Measurements from ENCODE around the gene ZNRF1.
"Not testable (repeated sequence)": the region's sequence is repeated elsewhere in the genome, so short reads cannot be mapped to it uniquely, and the experiment has no call there.

Gene ZNRF1

DNA sequence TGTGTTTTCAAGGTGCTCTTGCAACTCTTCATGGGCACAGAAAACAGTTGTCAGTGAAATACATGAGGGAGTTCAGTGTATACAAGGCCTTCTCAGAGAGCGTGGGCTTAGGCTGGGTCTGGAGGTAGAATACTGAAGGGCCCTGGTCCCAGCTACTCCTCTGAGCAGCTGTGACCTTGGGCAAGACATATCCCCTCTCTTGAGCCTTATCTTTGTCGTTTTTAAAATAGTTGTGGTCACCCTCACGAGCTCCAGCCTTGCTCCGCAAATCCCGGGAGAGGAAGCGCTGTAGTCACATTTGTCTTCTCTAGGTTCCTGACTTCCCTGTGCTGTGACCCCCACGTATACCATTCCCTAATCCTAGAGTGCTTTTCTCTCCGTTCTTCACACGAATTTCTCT is 3.6 kb downstream of the ZNRF1 start:
- DNase-seq (ENCODE audit: low read depth), result no peak

DNA sequence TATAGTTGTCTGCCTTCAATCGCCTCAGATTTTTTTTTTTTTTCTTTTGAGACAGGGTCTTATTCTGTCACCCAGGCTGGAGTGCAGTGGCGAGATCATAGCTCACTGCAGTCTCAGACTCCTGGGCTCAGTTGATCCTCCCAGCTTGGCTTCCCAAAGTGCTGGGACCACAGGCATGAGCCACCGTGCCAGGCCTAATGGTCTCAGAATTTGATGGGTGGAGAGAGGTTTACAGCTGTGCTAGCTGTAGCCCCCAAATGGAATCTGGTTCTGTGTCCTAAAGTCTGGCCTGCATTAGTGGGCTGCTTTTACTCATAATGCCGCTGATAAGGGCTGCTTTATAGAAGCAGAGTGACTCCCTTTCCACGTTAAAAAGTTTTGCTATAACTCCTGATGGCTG is 5.1 kb downstream of the ZNRF1 start:
- no peak for DNase-seq (ENCODE audit: low read depth)

DNA sequence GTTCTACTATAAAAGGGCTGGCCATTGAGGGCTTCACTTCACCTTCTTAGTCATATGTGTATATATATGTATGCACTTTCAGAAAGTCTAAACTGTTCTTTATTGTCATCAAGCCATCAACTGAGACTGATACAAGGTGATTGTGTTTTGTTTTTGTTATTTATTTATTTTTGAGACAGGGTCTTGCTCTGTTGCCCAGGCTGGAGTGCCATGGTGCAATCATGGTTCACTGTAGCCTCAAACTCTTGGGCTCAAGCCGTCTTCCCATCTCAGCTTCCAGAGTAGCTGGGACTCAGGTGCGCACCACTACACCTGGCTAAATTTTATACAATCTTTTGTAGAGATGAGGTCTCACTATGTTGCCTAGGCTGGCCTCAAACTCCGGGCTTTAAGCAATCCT is 5.6 kb downstream of the ZNRF1 start:
- no peak for DNase-seq (ENCODE audit: low read depth)

DNA sequence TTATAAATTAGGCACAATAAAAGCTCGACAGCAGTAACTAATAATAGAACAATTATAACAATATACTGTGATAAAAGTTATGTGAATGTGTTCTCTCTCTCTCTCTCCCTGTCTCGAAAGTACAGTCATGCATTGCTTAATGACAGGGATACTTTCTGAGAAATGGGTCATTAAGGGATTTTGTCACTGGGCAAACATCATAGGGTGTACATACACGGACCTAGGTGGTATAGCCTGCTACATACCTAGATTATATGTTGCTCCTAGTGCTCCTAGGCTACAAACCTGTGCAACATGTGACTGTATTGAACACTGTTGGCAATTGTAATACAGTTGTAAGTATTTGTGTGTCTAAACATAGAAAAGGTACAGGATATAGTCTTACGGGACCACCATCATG is 6.9 kb downstream of the ZNRF1 start:
- no peak for DNase-seq (ENCODE audit: low read depth)

DNA sequence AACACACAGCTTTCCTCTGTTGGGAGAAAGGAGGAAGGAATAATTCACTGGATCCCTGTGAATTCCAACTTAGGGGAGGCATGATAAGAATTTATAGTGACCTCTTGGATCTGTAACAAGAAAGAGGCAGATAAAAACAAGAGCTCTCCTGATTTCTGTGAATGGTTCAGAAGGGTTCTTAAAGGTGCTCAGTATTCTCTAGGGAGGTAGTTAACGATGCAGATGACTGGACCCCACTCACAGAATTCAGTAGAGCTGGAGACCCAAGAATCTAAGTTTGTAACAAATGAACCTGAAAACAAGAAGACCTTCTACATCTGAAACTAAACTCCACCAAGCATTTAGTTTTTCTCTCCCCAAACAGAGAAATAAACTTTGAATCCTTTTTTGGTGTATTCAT is 8.6 kb downstream of the ZNRF1 start:
- DNase-seq (ENCODE audit: low read depth), result no peak

DNA sequence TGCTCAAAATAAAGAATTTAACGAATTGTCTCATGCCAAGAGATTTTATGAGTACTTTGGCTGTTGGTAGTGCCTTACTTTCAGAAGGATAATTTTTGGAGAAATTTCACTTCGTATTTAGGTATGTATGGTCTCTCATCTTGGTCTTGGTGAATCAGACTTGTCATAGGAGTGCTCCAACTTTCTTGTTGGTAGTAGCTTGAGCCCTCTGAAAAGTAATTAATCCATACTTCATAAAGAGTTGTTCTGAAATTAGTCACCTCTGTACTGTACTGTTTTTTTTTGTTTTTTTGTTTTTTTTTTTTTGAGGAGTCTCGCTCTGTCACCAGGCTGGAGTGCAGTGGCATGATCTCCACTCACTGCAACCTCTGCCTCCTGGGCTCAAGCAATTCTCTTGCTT is 11.6 kb downstream of the ZNRF1 start:
- no peak for DNase-seq (ENCODE audit: low read depth)

DNA sequence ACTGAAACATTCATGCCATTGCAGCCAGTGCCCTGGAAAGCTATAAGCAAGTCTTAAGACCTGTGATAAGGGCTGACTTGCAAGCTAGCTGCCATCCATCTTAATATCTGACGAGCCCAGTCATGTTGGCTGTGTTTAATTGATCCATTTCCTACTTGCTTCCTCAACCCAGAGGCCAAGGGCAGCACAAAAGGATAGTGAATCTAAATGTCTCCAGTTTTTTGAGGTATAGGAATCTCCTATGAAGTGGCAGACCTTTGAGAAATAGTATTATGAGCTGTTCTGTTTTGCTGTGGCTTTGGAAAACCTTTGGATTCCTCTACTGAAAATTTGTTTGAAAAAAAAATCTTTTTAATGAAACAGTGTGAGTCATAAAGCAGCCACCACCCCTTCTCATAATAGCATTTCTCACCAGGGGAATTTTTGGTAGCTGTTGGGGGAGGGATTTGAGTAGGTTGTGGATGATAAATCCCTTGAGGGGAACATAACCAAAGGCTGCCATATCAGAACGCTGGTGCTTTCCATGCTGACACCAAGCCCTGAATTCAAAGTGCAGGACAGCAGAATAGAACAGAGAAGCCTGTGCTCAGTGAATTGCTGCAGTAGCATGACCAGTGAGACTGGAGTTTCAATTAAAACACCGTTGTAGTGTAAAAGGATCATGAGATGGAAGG is 12.9 kb downstream of the ZNRF1 start:
- peak; percentile 79 for DNase-seq (ENCODE audit: low read depth)

DNA sequence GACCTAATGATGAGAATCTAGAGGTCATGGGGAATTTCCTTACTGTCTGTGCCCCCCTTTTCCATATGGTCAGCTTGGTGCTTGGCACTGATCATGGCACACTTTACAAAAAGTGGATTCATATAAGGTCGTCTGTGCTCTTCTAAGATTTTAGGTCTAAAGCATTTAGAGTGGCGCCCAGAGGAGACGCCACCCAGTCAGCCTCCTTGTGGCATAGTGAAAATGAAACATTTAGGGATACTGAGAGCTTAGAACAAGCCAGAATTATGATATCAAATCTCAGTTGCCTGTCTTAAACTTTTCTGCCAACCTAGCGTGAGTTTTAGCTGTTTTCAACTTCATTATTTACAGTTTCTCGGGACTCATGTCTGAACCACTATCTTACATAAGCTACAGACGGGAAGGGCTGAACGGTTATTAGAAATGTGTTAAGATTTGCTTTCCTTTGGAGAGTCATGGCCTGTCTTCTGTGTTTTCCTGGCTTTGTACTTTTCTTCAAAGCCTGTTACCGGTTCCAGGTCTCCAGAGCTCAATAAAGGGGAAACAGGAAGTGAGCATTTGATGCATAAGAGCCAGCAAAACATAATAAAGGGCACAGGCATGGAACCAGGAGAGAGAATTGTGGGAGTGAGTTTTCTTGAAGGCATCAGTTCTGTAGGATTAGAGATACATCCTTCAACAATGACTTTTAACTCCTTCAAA is 13.7 kb downstream of the ZNRF1 start:
- no peak for DNase-seq (ENCODE audit: low read depth)

DNA sequence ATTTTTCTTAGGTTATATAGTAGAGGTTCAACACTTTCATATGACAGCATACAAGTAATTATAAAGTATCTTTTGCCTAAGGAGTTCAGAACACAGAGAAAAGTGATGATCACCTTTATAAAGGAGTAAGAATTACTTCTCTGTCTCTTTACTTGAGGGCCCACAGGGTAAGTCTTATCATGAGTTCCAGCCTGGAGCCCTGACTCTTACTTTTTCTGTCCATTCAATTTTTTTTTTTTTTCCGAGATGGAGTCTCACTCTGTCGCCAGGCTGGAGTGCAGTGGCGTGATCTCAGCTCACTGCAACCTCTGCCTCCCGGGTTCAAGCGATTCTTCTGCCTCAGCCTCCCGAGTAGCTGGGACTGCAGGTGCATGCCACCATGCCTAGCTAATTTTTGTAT is 14.3 kb downstream of the ZNRF1 start:
- DNase-seq (ENCODE audit: low read depth), result not testable (repeated sequence)

DNA sequence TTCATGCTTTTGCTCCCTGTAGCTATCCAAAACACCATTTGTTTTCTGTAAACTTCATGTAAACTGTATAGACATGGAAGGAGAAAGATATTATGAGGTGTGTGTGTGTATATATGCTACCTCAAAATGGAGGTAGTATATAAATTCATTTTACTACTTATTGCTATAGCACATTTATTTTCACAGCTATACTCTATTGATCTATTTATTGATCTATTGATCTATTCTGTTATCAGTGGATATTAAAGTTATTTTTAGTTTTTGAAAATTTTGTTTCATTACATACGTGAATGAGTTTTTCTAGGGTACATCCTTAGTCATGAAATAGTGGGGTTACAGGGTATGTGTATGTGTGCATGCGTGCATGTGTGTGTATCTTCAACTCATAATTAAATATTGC is 15.5 kb downstream of the ZNRF1 start:
- no peak for DNase-seq (ENCODE audit: low read depth)

DNA sequence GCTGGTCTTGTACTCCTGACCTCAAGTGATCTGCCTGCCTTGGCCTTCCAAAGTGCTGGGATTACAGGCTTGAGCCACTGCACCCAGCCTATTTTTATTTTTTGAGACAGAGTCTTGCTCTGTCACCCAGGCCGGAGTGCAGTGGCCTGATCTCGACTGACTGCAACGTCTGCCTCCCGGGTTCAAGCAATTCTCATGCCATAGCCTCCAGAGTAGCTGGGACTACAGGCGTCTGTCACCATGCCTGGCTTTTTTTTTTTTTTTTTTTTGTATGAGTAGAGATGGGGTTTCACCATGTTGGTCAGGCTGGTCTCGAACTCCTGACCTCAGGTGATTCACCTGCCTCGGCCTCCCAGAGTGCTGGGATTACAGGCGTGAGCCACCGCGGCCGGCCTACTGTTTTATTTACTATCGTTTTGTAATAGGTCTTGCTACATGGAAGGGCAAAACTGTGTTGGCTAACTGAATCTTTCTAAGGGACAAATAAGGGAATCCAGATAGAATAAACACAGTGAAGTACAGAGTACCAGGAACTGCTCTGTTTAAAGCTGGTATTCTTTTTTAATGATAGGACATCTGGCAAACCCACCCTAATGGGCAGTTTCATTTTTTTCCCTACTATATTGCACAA is 17.7 kb downstream of the ZNRF1 start:
- not testable (repeated sequence) for DNase-seq (ENCODE audit: low read depth)

DNA sequence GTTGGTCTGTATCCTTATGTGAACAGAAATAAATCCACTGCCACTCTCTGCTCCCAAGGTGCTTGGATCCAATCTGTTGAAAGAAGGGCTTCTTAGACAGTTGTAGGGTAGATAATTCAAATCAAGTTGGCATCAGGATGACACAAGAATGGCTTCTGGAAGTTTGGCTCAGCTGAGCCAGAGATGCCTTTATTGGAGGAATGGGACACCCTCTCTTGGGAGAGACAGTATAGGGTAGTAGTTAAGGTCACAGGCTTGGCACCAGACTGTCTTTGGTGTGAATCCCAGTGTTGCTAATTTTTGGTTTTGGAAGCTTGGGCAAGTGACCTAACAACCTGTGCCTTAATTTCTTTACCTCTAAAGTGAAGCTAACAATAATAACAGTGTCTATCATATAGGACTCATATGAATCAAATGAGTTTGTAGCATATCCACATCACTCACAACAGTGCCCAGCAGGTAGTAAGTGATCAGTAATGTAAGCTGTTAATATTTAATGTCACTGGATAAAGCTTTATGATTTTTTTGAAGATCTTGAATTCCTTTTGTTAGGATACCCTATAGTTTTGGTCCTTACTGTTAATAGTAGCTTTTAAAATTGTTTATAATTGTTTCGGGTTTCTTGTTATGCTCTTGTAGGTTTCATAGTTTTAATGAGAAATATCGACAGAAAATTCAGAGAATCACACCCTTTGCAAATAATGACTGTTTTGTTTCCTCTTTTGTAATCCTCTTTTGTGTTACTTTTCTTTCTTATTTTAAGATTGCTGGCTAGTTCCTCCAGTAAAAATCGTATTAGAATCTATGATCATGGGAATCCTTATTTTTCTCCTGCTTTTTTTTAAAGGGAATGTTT is 19.1 kb downstream of the ZNRF1 start:
- DNase-seq (ENCODE audit: low read depth), result no peak

DNA sequence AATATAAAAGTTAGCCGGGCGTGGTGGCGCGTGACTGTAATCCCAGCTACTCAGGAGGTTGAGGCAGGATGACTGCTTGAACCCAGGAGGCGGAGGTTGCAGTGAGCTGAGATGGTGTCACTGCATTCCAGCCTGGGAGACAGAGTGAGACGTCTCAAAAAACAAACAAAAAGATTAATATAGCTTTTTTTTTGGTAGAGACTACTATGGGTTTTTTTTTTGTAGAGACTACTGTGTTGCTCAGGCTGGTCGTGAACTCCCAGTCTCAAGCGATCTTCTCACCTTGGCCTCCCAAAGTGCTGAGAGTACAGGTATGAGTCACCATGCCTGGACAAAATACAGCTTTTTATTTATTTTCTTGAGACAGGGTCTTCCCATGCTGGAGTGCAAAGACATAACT is 20.2 kb downstream of the ZNRF1 start:
- no peak for DNase-seq (ENCODE audit: low read depth)

DNA sequence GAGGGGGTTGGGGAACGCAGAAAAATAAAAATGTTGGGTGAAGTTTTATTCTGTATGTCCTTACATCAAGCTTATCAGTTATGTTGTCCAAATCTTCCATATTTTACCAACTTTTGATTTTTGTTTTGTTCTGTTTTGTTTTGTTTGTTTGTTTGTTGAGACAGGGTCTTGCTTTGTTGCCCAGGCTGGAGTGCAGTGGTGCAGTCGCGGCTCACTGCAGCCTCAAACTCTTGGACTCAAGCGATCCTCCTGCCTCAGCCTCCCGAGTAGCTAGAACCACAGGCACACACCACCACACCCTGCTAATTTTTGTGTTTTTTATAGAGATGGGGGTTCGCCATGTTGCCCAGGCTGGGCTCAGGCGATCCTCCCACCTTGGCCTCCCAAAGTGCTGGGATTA is 20.8 kb downstream of the ZNRF1 start:
- no peak for DNase-seq (ENCODE audit: low read depth)

DNA sequence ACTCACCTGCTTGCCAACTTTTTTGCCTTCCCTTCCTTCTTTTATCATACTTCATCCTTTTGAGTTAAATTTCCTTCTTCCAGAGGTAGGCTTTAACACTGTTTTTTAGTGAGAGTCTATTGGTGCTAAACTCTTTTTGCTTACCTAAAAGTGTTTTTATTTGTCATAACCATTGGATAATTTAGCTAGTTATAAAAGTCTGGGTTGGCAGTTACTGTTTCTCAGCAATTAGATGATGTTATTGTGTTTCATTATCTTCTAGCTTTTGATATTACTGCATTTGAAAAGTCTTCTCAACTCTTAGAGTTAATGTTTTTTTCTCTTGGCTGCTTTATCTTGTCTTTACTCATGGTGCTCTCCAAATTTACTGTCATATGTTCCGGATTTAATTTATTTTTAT is 22.6 kb downstream of the ZNRF1 start:
- no peak for DNase-seq (ENCODE audit: low read depth)

DNA sequence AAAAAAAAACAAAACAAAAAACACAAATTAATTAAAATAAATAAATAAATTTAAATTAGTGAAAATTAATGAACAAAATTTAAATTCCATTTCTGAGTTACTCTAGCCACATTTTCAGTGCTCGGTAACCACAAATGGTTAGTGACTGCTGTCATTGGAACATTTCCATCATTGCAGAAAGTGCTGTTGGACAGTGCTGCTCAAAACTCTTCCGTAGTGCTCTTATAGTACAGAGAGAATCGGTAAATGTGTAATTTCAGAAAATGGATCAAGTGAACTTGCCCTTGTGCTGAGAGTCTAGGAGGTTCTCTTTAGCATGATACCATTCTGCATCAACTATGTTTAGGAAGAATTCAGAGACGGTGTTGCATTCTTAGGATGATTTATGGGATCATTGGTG is 23.7 kb downstream of the ZNRF1 start:
- DNase-seq (ENCODE audit: low read depth), result no peak

DNA sequence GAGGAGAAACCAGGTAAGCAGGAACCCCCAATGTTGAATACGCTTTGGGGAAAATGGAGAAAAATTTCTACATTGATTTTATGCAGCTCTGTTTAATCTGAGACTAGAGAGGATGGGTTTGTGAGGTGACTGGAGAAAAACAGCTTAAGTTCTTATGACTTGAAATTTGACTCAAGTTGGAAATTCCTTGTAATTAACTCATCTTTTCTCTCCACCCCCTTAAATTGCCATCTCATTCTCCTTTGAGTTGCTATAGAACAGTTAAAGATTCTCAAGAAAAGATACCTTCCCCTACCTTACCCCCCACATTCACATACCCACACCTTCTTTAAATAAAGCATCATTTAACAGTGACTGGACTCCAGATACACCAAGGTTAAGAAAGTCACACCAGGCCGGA is 24.2 kb downstream of the ZNRF1 start:
- DNase-seq (ENCODE audit: low read depth), result no peak

DNA sequence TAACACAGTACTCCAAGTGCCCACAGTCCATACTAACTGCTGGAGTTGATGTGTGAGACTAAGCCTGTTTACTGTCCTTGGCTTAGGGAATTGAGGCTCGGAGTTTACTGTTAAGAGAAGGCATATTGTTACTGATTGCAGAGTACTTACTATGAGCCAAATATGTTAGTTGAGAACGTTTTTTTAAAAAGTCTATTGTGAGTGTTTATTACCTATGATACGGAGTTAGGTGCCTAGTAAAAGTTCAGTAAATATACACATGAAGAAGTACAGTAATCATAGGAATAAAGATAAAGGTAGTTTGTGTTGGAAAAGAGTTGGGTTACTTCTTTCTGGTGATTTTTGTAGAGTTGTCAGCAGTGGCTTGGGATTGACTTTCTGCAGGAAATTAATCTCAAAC is 25.4 kb downstream of the ZNRF1 start:
- DNase-seq (ENCODE audit: low read depth), result no peak

DNA sequence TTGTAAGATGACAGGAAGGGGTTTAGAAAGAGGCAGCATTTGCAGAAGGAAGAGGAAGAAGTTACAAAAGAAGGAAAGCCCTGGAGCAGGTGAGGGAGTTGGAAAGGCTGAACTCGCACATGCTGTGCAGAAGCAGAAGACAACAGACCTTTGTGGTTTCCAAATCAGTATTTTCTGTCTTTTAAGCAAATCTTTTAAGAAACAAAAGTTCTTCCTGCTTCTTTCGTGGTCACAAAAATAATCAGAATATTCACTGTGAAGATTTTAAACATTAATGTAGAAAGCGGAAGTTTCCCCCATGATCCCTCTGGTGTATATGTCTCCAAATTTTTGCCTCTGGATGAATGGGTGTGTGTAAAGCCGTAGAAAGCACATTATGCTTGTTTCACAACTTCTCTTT is 25.8 kb downstream of the ZNRF1 start:
- DNase-seq (ENCODE audit: low read depth), result no peak

DNA sequence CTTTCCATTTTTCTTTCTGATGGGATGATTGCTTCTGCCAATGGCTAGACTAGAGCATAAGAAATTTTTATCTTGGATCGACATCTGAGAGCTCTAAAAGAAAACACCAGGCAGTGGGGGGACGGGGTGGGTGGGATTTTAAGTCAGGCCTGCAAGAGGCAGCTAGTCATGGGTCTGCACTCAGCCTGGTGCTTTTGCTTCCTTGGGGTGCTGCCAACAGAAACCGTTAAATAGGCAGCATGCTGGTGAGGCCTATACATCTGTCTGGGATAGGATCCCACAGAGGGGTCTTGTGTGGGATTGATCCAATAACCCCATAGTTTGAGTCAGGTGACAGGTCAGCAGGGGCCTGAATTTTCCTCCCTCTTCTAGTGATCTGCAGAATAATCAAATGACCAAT is 26.9 kb downstream of the ZNRF1 start:
- no peak for DNase-seq (ENCODE audit: low read depth)

DNA sequence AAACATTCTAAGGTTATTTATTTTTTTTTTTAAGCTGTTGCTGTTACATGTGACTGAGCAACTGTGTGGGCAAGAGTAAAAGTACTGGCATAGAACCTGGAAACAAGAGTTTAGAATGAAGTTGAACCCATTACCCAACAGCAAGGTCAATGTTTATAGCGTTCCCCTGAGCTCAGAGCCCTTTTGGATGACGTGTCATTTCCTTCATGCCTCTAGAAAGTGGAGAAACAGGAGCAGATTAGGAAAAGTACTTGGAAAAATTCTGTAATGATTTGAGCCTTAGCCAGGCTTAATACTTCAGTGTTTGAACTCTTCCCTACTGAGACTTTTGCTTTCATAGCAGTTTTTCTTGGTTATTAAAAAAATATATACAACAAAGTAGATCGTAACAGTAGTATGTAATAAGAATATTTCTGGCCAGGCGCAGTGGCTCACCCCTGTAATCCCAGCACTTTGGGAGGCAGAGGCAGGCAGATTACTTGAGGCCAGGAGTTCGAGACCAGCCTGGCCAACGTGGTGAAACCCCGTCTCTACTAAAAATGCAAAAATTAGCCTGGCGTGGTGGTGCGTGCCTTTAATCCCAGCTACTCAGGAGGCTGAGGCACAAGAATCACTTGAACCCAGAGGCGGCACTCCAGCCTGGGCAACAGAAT is 27.5 kb downstream of the ZNRF1 start:
- DNase-seq (ENCODE audit: low read depth), result peak; percentile 88

DNA sequence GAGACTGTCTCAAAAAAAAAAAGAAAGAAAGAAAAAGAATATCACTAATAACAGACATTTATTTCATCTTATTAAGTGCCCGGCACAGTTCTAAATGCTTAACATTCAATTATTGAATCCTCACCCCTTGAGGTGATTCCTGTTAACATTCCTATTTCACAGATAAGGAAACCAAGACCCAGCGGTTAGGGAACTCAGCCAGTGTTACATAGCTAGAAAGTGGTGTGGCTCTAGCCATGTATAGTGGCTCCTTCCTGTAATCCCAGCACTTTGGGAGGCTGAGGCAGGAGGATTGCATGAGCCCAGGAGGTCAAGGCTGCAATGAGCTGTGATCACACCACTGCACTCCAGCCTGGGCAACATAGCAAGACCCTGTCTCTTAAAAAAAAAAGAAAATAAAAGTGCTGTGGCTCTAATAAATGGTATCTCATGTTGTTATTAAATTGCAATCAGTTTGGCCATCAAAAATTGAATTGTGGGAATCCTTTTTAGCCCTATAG is 28.1 kb downstream of the ZNRF1 start:
- DNase-seq (ENCODE audit: low read depth), result no peak
